ENCODE data around the gene GULP1.

DNA sequence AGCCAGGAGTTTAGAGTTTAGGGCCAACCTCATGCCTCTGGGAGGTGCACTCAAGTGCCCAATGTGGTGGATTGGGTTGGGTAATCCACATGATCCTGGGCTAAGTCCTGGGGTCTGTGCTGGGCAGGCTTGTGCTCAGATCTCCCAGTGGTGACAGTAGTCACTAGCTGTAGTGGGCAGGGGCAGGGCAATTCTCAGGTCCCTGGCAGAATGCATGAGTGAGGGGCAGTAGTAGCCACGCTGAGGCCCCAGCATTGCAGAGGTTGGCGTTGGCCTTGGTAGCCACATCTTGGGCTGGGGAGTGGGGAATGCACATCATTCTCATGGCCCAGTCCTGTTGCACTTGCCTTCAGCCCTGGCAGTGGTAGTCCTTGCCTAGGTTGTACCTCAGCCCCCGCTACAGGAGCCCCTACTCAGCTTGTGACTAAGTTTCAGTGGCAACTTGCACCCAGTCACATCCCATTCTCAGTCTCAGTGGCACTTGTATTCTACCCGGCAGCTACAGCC is 269.9 kb downstream of the GULP1 start:
- TF ChIP-seq POLR2AphosphoS5 (IDR thresholded peaks at IDR 0.05) (no peak), EP300 (IDR thresholded peaks at IDR 0.05; ENCODE audit: low read depth) (no peak), POLR2A (IDR thresholded peaks at IDR 0.05) (no peak)
- TF ChIP-seq, protein P1, sequence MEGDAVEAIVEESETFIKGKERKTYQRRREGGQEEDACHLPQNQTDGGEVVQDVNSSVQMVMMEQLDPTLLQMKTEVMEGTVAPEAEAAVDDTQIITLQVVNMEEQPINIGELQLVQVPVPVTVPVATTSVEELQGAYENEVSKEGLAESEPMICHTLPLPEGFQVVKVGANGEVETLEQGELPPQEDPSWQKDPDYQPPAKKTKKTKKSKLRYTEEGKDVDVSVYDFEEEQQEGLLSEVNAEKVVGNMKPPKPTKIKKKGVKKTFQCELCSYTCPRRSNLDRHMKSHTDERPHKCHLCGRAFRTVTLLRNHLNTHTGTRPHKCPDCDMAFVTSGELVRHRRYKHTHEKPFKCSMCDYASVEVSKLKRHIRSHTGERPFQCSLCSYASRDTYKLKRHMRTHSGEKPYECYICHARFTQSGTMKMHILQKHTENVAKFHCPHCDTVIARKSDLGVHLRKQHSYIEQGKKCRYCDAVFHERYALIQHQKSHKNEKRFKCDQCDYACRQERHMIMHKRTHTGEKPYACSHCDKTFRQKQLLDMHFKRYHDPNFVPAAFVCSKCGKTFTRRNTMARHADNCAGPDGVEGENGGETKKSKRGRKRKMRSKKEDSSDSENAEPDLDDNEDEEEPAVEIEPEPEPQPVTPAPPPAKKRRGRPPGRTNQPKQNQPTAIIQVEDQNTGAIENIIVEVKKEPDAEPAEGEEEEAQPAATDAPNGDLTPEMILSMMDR (IDR thresholded peaks at IDR 0.05), result no peak
